PC-9 (cell line): ENCODE results near the gene CRTC1. TPM values are rescaled to one million over a fixed set of nuclear protein-coding genes. Genes with fewer than 3 reads are reported as not detected.

Source experiments
- BruUV-seq: library from RNA; stranded (reverse); fragments of 400-500 nt; replicated peaks from 2 replicates; lab custom pipeline; 2021; lab: Mats Ljungman, UMichigan
- CTCF ChIA-PET: fragments of 300-600 bp; sonication (Branson Sonifier 250); formaldehyde crosslinking; loops from one replicate; lab custom pipeline; 2022; ENCODE audit warnings: antibody characterized with exemption; lab: Charles Lee
- POLR2A ChIA-PET: fragments of 300-600 bp; sonication (Branson Sonifier 250); formaldehyde crosslinking; loops from one replicate; lab custom pipeline; 2022; ENCODE audit warnings: antibody characterized with exemption; ENCODE audit not compliant: unreplicated experiment; lab: Charles Lee
- DNase-seq, 2 experiments: peaks; one replicate each; pipeline versions ENCODE4 v3.0.0 to v3.0.0-alpha.2; 2015 to 2022; ENCODE audit warnings: mixed read lengths in 1 of 2
- H2AFZ ChIP-seq: fragments of 200-600 bp; sonication (generic); 2 replicates; pipeline ENCODE4 v1.8.1; 2017; ENCODE audit warnings: antibody characterized with exemption
- H3F3A ChIP-seq: fragments of 200-600 bp; sonication (generic); 2 replicates; pipeline ENCODE4 v1.8.1; 2017; ENCODE audit warnings: antibody characterized with exemption, mild to moderate bottlenecking, low read depth; ENCODE audit not compliant: insufficient read depth
- H3K27ac ChIP-seq: fragments of 200-600 bp; sonication (generic); 2 replicates; pipeline ENCODE4 v1.6.1; 2016; ENCODE audit warnings: mixed run types
- H3K27me3 ChIP-seq: fragments of 200-600 bp; sonication (generic); 2 replicates; pipeline ENCODE4 v1.6.1; 2016; ENCODE audit warnings: low read depth, mixed run types; ENCODE audit not compliant: insufficient read depth
- H3K36me3 ChIP-seq: fragments of 200-600 bp; sonication (generic); 2 replicates; pipeline ENCODE4 v1.6.1; 2016; ENCODE audit warnings: low read depth, mixed run types
- H3K4me1 ChIP-seq: fragments of 200-600 bp; sonication (generic); replicated peaks from 2 replicates; pipeline ENCODE4 v1.6.1; 2016; ENCODE audit warnings: mixed run types; ENCODE audit not compliant: insufficient read depth
- H3K4me2 ChIP-seq: fragments of 200-600 bp; sonication (generic); 2 replicates; pipeline ENCODE4 v1.6.1; 2017; ENCODE audit warnings: mixed run types
- H3K4me3 ChIP-seq: fragments of 200-600 bp; sonication (generic); 2 replicates; pipeline ENCODE4 v1.6.1; 2016; ENCODE audit warnings: mixed run types
- H3K79me2 ChIP-seq: fragments of 200-600 bp; sonication (generic); 2 replicates; pipeline ENCODE4 v1.6.1; 2017; ENCODE audit warnings: low read depth, mixed run types
- H3K9me2 ChIP-seq: fragments of 200-600 bp; sonication (generic); 2 replicates; pipeline ENCODE4 v1.8.1; 2017; ENCODE audit warnings: mild to moderate bottlenecking; ENCODE audit not compliant: insufficient read depth
- H3K9me3 ChIP-seq: fragments of 200-600 bp; sonication (generic); 2 replicates; pipeline ENCODE4 v1.8.1; 2016; ENCODE audit warnings: low read depth; ENCODE audit not compliant: insufficient read depth
- H4K20me1 ChIP-seq: fragments of 200-600 bp; sonication (generic); 2 replicates; pipeline ENCODE4 v1.8.1; 2017; ENCODE audit not compliant: insufficient read depth
- CTCF ChIP-seq: fragments of 200-600 bp; sonication (generic); conservative IDR thresholded peaks from 2 replicates; pipeline ENCODE4 v1.6.1; 2017; ENCODE audit warnings: mixed run types, antibody characterized with exemption, mild to moderate bottlenecking, moderate library complexity
- EZH2 ChIP-seq: fragments of 200-600 bp; sonication (generic); IDR thresholded peaks from 2 replicates; pipeline ENCODE4 v1.8.0; 2017; ENCODE audit warnings: antibody characterized with exemption, low read depth
- intact Hi-C: fragments of 100-400 bp; cut with micrococcal nuclease; formaldehyde crosslinking; loops from one replicate; pipeline ENCODE4 v1.10.0; 2022; ENCODE audit not compliant: unreplicated experiment
- total RNA-seq: library from RNA; stranded (reverse); gene quantifications from 2 replicates; pipeline ENCODE4 v1.2.3, GENCODE V29; 2021

Gene CRTC1
- total RNA-seq, 1 experiment from 2014 or later = 16.6 TPM

- no peaks in the 10 kb centered on the region for H3K4me1 ChIP-seq
- CTCF ChIA-PET = no interaction called here
- no peaks in the 10 kb centered on the region for H3K9me2 ChIP-seq
- POLR2A ChIA-PET = no interaction called here
- no peaks in the 10 kb centered on the region for H3K79me2 ChIP-seq
- no peak for TF ChIP-seq EZH2
- no peak for TF ChIP-seq CTCF
- intact Hi-C loops = no loop called here
- no peaks in the 10 kb centered on the region for H3K27me3 ChIP-seq
- H4K20me1 ChIP-seq = peaks cover 22% of the 10 kb centered on the region
- H3K36me3 ChIP-seq = no peaks in the 10 kb centered on the region
- no peaks in the 10 kb centered on the region for H3K9me3 ChIP-seq
- H3F3A ChIP-seq = no peaks in the 10 kb centered on the region; the same call in 1 of the 2 replicates
- peak in 1 of 2 experiments; percentile 2 for DNase-seq
- no peak overlapping the region for H3K4me3 ChIP-seq
- no peak overlapping the region for H3K27ac ChIP-seq
- H2AFZ ChIP-seq = no peak overlapping the region
- no TSS peak for BruUV-seq
- H3K4me2 ChIP-seq = no peak overlapping the region
Measured at GRCh38 chr19:18665771-18666202, 17.7 kb upstream of the CRTC1 start.

- H3K4me3 ChIP-seq = no peak overlapping the region
- H2AFZ ChIP-seq = no peak overlapping the region
- no peaks in the 10 kb centered on the region for H3K9me2 ChIP-seq
- CTCF ChIA-PET = no interaction called here
- no peaks in the 10 kb centered on the region for H3K36me3 ChIP-seq
- no peak overlapping the region for H3K27ac ChIP-seq
- BruUV-seq = no TSS peak
- H3K9me3 ChIP-seq = no peaks in the 10 kb centered on the region
- intact Hi-C loops = no loop called here
- POLR2A ChIA-PET = no interaction called here
- no peak overlapping the region for H3K4me2 ChIP-seq
- peak in 1 of 2 experiments; percentile 19 for DNase-seq
- peaks cover 18% of the 10 kb centered on the region; the same call in 1 of the 2 replicates for H4K20me1 ChIP-seq
- no peaks in the 10 kb centered on the region for H3K27me3 ChIP-seq
- no peaks in the 10 kb centered on the region for H3K4me1 ChIP-seq
- TF ChIP-seq EZH2 (no peak), CTCF (no peak)
- peaks cover 1% of the 10 kb centered on the region for H3F3A ChIP-seq
- no peaks in the 10 kb centered on the region for H3K79me2 ChIP-seq
Measured at GRCh38 chr19:18666317-18666716, 17.2 kb upstream of the CRTC1 start.

- intact Hi-C loops = no loop called here
- no TSS peak for BruUV-seq
- H3K4me1 ChIP-seq = no peaks in the 10 kb centered on the region
- peaks cover 3% of the 10 kb centered on the region for H3F3A ChIP-seq
- H3K27me3 ChIP-seq = no peaks in the 10 kb centered on the region
- H3K4me2 ChIP-seq = no peak overlapping the region
- no peaks in the 10 kb centered on the region for H3K79me2 ChIP-seq
- peak in 1 of 2 experiments; percentile 20 for DNase-seq
- H2AFZ ChIP-seq = no peak overlapping the region
- ChIA-PET CTCF (no interaction called here), POLR2A (no interaction called here)
- H3K27ac ChIP-seq = no peak overlapping the region
- TF ChIP-seq CTCF (no peak), EZH2 (no peak)
- H3K9me3 ChIP-seq = no peaks in the 10 kb centered on the region
- no peaks in the 10 kb centered on the region for H3K36me3 ChIP-seq
- no peak overlapping the region for H3K4me3 ChIP-seq
- 0 out of 2 replicates have a peak, but pooled peaks cover 13% of the 10 kb centered on the region for H4K20me1 ChIP-seq
- H3K9me2 ChIP-seq = no peaks in the 10 kb centered on the region
Measured at GRCh38 chr19:18666784-18667183, 16.7 kb upstream of the CRTC1 start.
